Natural killer cell treated with Interleukin-12 subunit alpha and Interleukin-12 subunit beta and Interleukin-15 and Interleukin-18, amount 100 ng/mL, for 72 hours (primary cell): ENCODE data around the gene PRICKLE4. TPM values are rescaled to one million over a fixed set of nuclear protein-coding genes. Genes with fewer than 3 reads are reported as not detected.

Source experiments
- ATAC-seq, 2 donors: fragments of 150-1000 bp; cut with Tn5 transposase in 1 of 2; sonication (Bioruptor Pico), chemical (Tn5 transposase) in 1 of 2; 2 replicates each; pipeline ENCODE4 v1.10.0; 2021
- DNase-seq: peaks from one replicate; pipeline ENCODE4 v3.0.0; 2022; ENCODE audit warnings: low spot score
- H3K27ac Mint-ChIP-seq, 2 donors: 1 replicate in 1 of 2; 2 replicates in 1 of 2; pipeline ENCODE4 v1.8.0; 2022; ENCODE audit warnings: mixed read lengths in 2 of 2, mild to moderate bottlenecking in 1 of 2, moderate library complexity in 1 of 2
- H3K27me3 Mint-ChIP-seq, 2 donors: 1 replicate in 1 of 2; 2 replicates in 1 of 2; pipeline ENCODE4 v1.8.0; 2022; ENCODE audit warnings: mixed read lengths in 2 of 2
- H3K36me3 Mint-ChIP-seq: one replicate; pipeline ENCODE4 v1.8.0; 2022; ENCODE audit warnings: mixed read lengths
- H3K4me1 Mint-ChIP-seq, 2 donors: 1 replicate in 1 of 2; 2 replicates in 1 of 2; pipeline ENCODE4 v1.8.0; 2022; ENCODE audit warnings: low read depth in 2 of 2, mixed read lengths in 2 of 2, mild to moderate bottlenecking in 1 of 2
- H3K4me3 Mint-ChIP-seq: one replicate; pipeline ENCODE4 v1.8.0; 2022; ENCODE audit warnings: mixed read lengths
- H3K9me3 Mint-ChIP-seq: 2 replicates; pipeline ENCODE4 v1.8.0; 2022; ENCODE audit warnings: mixed read lengths
- total RNA-seq, 2 donors: library from RNA; stranded (reverse); gene quantifications; one replicate each; pipeline ENCODE4 v1.2.3, GENCODE V29; 2022

The PRICKLE4 gene
- total RNA-seq, 2 donors from 2014 or later = not detected

- Mint-ChIP-seq H3K27me3 (no peaks in the 10 kb centered on the region), H3K4me1 (no peaks in the 10 kb centered on the region), H3K9me3 (no peaks in the 10 kb centered on the region), H3K36me3 (no peaks in the 10 kb centered on the region), H3K4me3 (no peak overlapping the region), H3K27ac (no peak overlapping the region)
- DNase-seq = no peak
- ATAC-seq = no peak
Measured at GRCh38 chr6:41813469-41813868, 32.9 kb downstream of the PRICKLE4 start.

DNA sequence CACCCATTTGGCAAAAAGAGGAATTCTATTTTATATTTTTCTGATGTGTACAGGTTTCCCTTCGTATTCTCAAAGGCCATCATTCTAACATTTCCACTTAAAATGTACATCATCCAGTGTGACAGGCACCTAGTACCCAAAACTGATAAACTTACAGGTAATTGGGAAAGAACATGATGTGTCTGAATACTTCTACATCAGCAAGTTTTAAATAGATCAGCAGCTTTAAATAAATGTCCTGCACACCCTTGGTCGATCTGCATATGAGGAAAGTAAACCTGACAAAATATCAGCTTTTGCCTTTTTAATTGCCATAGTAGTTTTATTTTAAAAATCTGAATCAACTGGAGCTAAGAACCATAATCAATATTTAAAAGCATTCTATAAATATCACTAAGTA lies 33.4 kb downstream of the PRICKLE4 start:
- no peaks in the 10 kb centered on the region for H3K9me3 Mint-ChIP-seq
- no peak for ATAC-seq
- DNase-seq = no peak
- H3K36me3 Mint-ChIP-seq = no peaks in the 10 kb centered on the region
- no peaks in the 10 kb centered on the region for H3K4me1 Mint-ChIP-seq
- H3K27me3 Mint-ChIP-seq = no peaks in the 10 kb centered on the region
- H3K27ac Mint-ChIP-seq = no peak overlapping the region
- no peak overlapping the region for H3K4me3 Mint-ChIP-seq

DNA sequence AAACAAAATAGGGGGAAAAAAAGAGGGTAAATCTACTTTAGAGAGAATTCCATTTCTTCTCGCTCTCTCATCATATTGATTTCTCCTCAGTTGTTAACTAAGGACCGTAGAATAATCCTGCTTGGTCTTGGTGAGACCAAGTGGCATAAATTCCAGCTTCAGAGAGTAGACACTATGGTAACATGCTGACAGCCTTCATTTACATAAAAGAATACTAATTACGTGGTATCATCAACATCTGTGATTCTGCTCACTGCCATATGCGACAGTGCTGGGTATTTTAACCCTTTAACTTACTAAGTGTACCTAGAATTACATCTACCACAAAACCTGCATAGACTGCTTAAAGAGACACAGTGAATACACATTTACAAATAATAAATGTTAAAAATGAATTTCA lies 34.0 kb downstream of the PRICKLE4 start:
- H3K4me1 Mint-ChIP-seq = no peaks in the 10 kb centered on the region
- ATAC-seq (no peak), DNase-seq (no peak)
- no peak overlapping the region for H3K4me3 Mint-ChIP-seq
- H3K36me3 Mint-ChIP-seq = no peaks in the 10 kb centered on the region
- H3K9me3 Mint-ChIP-seq = no peaks in the 10 kb centered on the region
- H3K27ac Mint-ChIP-seq = no peak overlapping the region
- H3K27me3 Mint-ChIP-seq = no peaks in the 10 kb centered on the region

GRCh38 chr6:41815587-41815986 lies 35.0 kb downstream of the PRICKLE4 start:
- DNase-seq (no peak), ATAC-seq (no peak)
- no peaks in the 10 kb centered on the region for H3K4me1 Mint-ChIP-seq
- H3K9me3 Mint-ChIP-seq = no peaks in the 10 kb centered on the region
- no peak overlapping the region for H3K4me3 Mint-ChIP-seq
- no peaks in the 10 kb centered on the region for H3K27me3 Mint-ChIP-seq
- H3K27ac Mint-ChIP-seq = no peak overlapping the region
- no peaks in the 10 kb centered on the region for H3K36me3 Mint-ChIP-seq

DNA sequence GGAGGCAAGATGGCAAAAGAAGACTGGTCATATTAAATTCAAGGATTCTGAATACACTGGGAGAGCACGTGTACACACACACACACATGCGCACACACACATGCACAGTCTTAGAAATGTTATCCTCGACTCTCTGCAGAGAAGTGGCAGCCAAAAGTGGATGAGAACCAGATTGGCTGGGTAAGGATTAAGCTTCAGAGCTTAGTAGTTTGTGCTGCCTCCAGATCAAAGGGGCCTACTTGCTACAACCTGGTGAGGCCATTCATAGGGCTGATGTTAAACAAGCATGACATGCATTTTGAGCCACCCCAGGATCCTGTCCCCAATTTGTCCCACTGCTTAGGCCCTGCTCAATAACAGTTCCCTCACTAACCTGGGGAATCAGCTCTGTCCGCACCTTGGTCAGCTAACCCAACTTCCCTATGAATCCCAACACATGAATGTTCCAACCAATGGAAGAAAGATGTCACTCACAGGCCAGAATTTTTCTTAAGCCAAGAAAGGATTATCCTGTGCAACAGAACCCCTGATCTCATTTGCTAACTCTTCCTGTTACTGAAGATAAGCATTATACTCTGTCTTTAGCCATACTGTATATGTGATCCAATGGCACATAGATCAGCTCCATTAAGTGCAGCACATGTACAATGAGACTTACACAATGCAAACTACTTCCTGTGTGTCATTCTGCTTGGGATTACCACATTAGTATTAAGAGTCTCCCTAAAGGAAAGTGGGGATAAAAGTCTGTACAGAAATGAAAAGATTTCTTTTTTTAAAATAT lies 37.9 kb downstream of the PRICKLE4 start:
- no peak overlapping the region for H3K27ac Mint-ChIP-seq
- no peaks in the 10 kb centered on the region for H3K9me3 Mint-ChIP-seq
- no peak for DNase-seq
- ATAC-seq = no peak
- H3K27me3 Mint-ChIP-seq = no peaks in the 10 kb centered on the region
- H3K4me3 Mint-ChIP-seq = no peak overlapping the region
- no peaks in the 10 kb centered on the region for H3K36me3 Mint-ChIP-seq
- no peaks in the 10 kb centered on the region for H3K4me1 Mint-ChIP-seq

- ATAC-seq = no peak
- H3K4me3 Mint-ChIP-seq = no peak overlapping the region
- no peaks in the 10 kb centered on the region for H3K36me3 Mint-ChIP-seq
- H3K27ac Mint-ChIP-seq = no peak overlapping the region
- no peaks in the 10 kb centered on the region for H3K9me3 Mint-ChIP-seq
- no peaks in the 10 kb centered on the region for H3K4me1 Mint-ChIP-seq
- no peaks in the 10 kb centered on the region for H3K27me3 Mint-ChIP-seq
- no peak for DNase-seq
Measured at GRCh38 chr6:41821266-41821665, 40.7 kb downstream of the PRICKLE4 start.

GRCh38 chr6:41822021-41822420 lies 41.4 kb downstream of the PRICKLE4 start:
- Mint-ChIP-seq H3K4me1 (no peaks in the 10 kb centered on the region), H3K27ac (no peak overlapping the region), H3K4me3 (no peak overlapping the region), H3K27me3 (no peaks in the 10 kb centered on the region), H3K36me3 (no peaks in the 10 kb centered on the region), H3K9me3 (no peaks in the 10 kb centered on the region)
- DNase-seq (no peak), ATAC-seq (no peak)

DNA sequence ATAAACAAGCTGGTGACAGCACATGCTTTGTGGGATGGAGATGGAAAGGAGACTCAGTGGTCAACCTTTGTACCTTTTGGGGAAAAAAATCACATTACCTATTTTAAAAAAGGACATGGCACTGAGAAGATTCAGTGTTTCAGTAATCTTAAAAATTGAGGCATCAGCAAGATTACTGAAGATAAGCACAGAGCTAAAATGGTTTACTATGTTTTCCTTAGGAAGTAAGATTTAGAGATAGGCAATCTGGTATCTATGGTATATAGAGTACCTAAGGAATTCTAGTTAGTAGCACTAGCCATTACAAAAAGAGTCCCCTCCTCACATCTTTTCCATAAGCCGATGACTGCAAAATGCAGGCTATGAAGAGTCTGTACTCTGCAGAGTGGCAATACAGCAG lies 42.6 kb downstream of the PRICKLE4 start:
- no peak for ATAC-seq
- H3K4me3 Mint-ChIP-seq = no peak overlapping the region
- no peaks in the 10 kb centered on the region for H3K9me3 Mint-ChIP-seq
- no peaks in the 10 kb centered on the region for H3K4me1 Mint-ChIP-seq
- no peak overlapping the region for H3K27ac Mint-ChIP-seq
- H3K36me3 Mint-ChIP-seq = no peaks in the 10 kb centered on the region
- DNase-seq = no peak
- H3K27me3 Mint-ChIP-seq = no peaks in the 10 kb centered on the region

GRCh38 chr6:41824571-41825569 lies 44.3 kb downstream of the PRICKLE4 start:
- ATAC-seq (no peak), DNase-seq (no peak)
- Mint-ChIP-seq H3K4me3 (no peak overlapping the region), H3K4me1 (no peaks in the 10 kb centered on the region), H3K36me3 (no peaks in the 10 kb centered on the region), H3K27ac (no peak overlapping the region), H3K9me3 (no peaks in the 10 kb centered on the region), H3K27me3 (no peaks in the 10 kb centered on the region)

DNA sequence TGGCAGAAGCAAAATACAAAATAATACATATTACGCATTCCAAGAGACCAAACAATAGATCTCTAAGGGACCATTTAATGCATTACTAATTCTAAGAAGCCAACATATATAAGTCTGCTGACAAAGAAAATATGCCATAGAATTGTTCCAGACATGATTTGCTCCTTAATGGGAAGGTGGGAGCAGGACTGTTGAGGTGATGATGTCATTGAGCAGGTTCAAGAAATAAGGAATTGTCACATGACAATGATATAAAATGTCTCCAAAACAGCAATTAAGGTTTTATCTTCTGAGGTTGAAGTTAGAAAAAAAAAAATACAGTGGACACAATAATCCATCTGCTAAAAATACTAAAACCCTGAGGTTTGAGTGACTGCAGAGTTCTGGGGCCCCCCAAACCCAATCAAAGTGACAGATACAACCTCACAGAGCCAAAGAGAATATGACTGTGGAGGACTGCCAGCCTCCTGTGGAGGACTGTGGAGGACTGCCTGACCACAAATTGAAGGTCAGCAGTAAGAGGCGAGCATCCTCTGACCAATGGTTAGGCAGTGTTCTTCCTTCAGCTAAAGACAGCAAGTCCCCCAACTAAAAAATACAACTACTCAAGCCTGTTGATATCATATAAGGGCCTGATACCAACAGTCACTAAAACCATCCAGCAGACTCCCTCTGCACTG lies 45.9 kb downstream of the PRICKLE4 start:
- H3K36me3 Mint-ChIP-seq = no peaks in the 10 kb centered on the region
- H3K9me3 Mint-ChIP-seq = no peaks in the 10 kb centered on the region
- H3K27ac Mint-ChIP-seq = no peak overlapping the region
- ATAC-seq = no peak
- no peaks in the 10 kb centered on the region for H3K27me3 Mint-ChIP-seq
- H3K4me3 Mint-ChIP-seq = no peak overlapping the region
- DNase-seq = no peak
- no peaks in the 10 kb centered on the region for H3K4me1 Mint-ChIP-seq

DNA sequence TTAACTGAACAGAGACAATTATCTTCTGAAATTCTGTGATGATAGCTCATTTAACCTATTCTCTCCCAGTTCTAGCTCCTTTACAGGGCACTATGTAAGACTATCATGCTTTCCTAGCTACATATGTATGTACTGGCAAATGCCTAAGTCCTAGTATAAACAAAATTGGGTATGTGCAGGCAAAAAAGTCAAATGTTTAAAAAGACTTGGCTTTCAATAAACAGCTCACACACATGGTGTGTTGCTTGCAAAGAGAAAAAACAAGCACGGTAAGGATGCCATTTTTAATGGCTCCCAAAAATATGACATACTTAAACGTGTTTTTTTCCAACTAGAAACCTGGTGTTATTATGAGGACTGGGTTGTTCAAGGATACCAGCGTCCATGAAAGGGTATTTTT lies 51.7 kb downstream of the PRICKLE4 start:
- H3K4me1 Mint-ChIP-seq = peaks cover 6 to 8% of the 10 kb centered on the region in 2 donors
- H3K27me3 Mint-ChIP-seq = no peaks in the 10 kb centered on the region
- no peak overlapping the region for H3K27ac Mint-ChIP-seq
- no peak for ATAC-seq
- no peak for DNase-seq
- no peak overlapping the region for H3K4me3 Mint-ChIP-seq
- H3K36me3 Mint-ChIP-seq = no peaks in the 10 kb centered on the region
- no peaks in the 10 kb centered on the region for H3K9me3 Mint-ChIP-seq

DNA sequence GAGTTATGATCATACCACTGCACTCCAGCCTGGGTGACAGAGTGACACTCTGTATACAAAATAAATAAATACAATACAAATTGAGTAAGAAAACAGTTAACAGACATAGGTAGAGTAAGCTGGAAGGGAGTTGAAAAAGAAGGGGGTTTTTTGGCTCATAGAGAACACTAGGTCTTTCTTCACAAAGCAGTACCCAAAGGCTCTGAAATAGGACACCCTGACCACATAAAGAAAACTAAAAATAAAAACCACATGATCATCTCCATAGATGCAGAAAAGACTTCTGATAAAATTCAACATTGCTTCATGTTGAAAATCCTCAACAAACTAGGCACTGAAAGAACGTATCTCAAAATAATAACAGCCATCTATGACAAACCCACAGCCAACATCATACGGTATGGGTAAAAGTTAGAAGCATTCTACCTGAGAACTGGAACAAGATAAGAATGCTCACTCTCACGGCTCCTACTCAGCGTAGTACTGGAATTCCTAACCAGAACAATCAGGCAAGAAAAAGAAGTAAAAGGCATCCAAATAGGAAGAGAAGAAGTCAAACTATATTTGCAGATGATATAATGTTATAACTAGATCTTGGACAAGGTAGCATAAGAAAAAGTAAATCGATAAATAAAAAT lies 55.6 kb downstream of the PRICKLE4 start:
- Mint-ChIP-seq H3K4me3 (no peak overlapping the region), H3K27me3 (no peaks in the 10 kb centered on the region), H3K9me3 (no peaks in the 10 kb centered on the region), H3K27ac (no peak overlapping the region), H3K4me1 (peaks cover 6 to 8% of the 10 kb centered on the region in 2 donors), H3K36me3 (no peaks in the 10 kb centered on the region)
- no peak for ATAC-seq
- no peak for DNase-seq

DNA sequence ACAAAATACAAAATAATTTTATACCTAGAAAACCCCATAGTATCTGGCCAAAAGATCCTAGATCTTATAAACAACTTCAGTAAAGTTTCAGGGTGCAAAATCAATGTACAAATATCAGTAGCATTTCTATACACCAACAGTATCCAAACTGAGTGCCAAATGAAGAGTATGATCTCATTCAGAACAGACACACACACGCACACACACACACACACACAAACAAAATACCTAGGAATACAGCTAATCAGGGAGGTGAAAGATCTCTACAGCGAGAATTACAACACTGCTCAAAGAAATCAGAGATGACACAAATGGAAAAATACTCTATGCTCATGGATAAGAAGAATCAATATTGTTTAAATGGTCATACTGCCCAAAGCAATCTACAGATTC lies 56.1 kb downstream of the PRICKLE4 start:
- ATAC-seq (no peak), DNase-seq (no peak)
- no peaks in the 10 kb centered on the region for H3K36me3 Mint-ChIP-seq
- H3K4me3 Mint-ChIP-seq = no peak overlapping the region
- peaks cover 6 to 7% of the 10 kb centered on the region in 2 donors for H3K4me1 Mint-ChIP-seq
- H3K9me3 Mint-ChIP-seq = no peaks in the 10 kb centered on the region
- no peaks in the 10 kb centered on the region for H3K27me3 Mint-ChIP-seq
- H3K27ac Mint-ChIP-seq = no peak overlapping the region
